ENCODE results near the gene ADAP1. TPM values are rescaled to one million over a fixed set of nuclear protein-coding genes. Genes with fewer than 3 reads are reported as not detected.

ADAP1 gene
- total RNA-seq, 1 donor from 2014 or later = 62.8 TPM

DNA sequence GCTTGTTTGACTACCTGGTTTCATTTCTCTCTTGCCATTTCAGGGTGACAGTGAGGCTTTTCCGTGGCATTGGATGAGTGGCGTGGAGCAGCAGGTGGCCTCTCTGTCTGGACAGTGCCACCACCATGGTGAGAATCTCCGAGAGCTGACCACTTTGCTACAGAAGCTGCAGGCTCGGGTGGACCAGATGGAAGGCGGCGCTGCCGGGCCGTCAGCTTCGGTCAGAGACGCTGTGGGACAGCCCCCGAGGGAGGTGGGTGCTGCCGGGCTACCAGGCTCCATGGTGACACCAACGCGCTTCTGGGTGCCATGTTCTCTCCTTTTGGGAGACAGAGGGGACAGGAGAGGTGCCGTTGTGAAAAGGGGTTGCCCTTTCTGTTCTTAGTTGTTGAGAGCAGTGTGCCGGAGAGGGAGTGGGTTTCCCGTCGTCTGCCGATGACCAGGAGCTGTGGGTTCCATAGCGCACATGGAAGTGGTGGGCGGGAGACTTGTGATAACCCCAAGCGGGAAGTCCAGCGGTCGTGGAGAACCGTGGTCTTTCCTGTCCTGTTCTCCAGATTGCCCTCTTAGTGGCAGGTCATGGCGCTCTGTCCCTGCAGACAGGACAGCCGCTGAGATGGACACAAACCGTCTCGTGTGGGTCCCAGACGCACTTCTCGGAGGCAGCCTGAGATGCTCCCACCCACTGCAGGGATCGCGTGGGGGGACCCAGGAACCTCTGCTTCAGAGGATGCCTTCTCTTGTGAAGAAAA lies 100.9 kb downstream of the ADAP1 start:
- H3K36me3 Mint-ChIP-seq (ENCODE audit: low read depth) = peaks cover 52% of the 10 kb centered on the region
- intact Hi-C loops (cut with micrococcal nuclease) = no loop called here
- no peak overlapping the region for H3K27ac Mint-ChIP-seq
- no peaks in the 10 kb centered on the region for H3K9me3 Mint-ChIP-seq
- H3K27me3 Mint-ChIP-seq (ENCODE audit: low read depth) = no peaks in the 10 kb centered on the region
- no peak for DNase-seq (ENCODE audit: low spot score)
- H3K4me1 Mint-ChIP-seq (ENCODE audit: low read depth) = no peaks in the 10 kb centered on the region
- H3K4me3 Mint-ChIP-seq (ENCODE audit: low read depth) = no peak overlapping the region

DNA sequence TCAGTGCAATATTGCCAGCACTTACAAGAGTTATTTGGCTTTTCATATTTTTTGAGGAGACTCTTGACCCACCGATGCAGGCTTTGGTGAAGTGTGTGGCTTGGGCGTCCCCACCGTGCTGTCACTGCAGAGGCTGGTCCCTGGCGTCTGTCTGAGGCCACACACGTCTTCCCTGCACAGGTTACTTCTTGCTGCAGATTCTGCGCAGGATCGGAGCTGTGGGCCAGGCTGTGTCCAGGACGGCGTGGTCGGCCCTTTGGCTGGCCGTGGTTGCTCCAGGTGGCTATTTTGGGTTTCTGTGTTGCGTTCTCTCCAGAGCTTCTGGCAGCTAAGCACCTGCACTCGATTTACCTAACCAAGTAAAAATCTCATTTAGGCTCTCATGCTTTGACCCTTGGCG lies 103.3 kb downstream of the ADAP1 start:
- Mint-ChIP-seq H3K27me3 (ENCODE audit: low read depth) (no peaks in the 10 kb centered on the region), H3K27ac (no peak overlapping the region), H3K9me3 (no peaks in the 10 kb centered on the region), H3K4me1 (ENCODE audit: low read depth) (no peaks in the 10 kb centered on the region), H3K4me3 (ENCODE audit: low read depth) (no peak overlapping the region), H3K36me3 (ENCODE audit: low read depth) (peaks cover 45% of the 10 kb centered on the region)
- DNase-seq (ENCODE audit: low spot score) = no peak
- intact Hi-C loops (cut with micrococcal nuclease) = no loop called here

DNA sequence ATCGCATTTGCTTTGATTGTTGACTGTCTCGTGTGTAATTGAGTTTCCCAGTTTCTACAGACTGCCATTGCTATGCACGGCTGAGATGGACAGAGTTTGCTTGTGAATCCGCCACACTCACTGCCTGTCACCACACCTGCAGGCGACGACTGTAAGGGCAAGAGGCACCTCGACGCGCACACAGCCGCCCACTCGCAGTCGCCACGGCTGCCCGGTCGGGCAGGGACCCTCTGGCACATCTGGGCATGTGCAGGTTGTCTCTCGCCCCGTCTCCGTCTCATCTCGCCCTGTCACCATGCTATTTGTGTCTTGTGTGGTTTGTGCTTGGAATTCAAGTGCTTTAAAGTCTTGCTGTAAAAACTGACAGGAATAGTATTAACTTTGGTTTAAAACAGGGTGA lies 104.7 kb downstream of the ADAP1 start:
- DNase-seq (ENCODE audit: low spot score) = no peak
- intact Hi-C loops (cut with micrococcal nuclease) = no loop called here

DNA sequence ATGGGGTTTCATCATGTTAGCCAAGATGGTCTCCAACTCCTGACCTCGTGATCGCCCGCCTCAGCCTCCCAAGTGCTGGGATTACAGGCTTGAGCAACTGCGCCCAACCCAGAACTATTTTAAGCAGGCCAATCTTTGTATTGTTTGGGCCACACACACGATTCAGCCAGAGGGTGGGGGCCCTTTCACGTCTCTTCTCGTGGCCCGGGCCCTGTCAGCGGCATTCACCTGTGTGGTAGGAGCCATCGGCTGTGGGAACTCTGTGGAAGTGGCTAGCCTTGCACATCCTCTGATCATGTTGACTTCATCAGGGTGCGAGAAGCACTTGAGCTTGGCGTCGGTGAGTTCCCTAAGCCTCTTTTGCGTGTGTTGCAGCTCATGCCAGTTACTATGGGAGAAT lies 105.3 kb downstream of the ADAP1 start:
- H3K4me3 Mint-ChIP-seq (ENCODE audit: low read depth) = no peak overlapping the region
- H3K36me3 Mint-ChIP-seq (ENCODE audit: low read depth) = peaks cover 34% of the 10 kb centered on the region
- no peaks in the 10 kb centered on the region for H3K4me1 Mint-ChIP-seq (ENCODE audit: low read depth)
- DNase-seq (ENCODE audit: low spot score) = no peak
- no peak overlapping the region for H3K27ac Mint-ChIP-seq
- no peaks in the 10 kb centered on the region for H3K9me3 Mint-ChIP-seq
- intact Hi-C loops (cut with micrococcal nuclease) = no loop called here
- H3K27me3 Mint-ChIP-seq (ENCODE audit: low read depth) = no peaks in the 10 kb centered on the region

More for the DNA sequence above, 104.7 kb downstream of the ADAP1 start:
- no peaks in the 10 kb centered on the region for H3K9me3 Mint-ChIP-seq
- no peaks in the 10 kb centered on the region for H3K27me3 Mint-ChIP-seq (ENCODE audit: low read depth)
- H3K27ac Mint-ChIP-seq = no peak overlapping the region
- no peak overlapping the region for H3K4me3 Mint-ChIP-seq (ENCODE audit: low read depth)
- no peaks in the 10 kb centered on the region for H3K4me1 Mint-ChIP-seq (ENCODE audit: low read depth)
- peaks cover 39% of the 10 kb centered on the region for H3K36me3 Mint-ChIP-seq (ENCODE audit: low read depth)

Other genes with a start within 250 kb of the ADAP1 start
- gene DNAAF5, start 228.0 kb downstream of the ADAP1 start, total RNA-seq = 41.5 and 41.7 TPM in 2 replicates
- gene PRKAR1B, start 227.4 kb downstream of the ADAP1 start, total RNA-seq = 31.5 and 38.9 TPM in 2 replicates
- gene SUN1, start 122.2 kb downstream of the ADAP1 start, total RNA-seq = 87.7 TPM in 2 replicates
- 32.2 and 35.9 TPM in 2 replicates for gene GET4, start 78.1 kb downstream of the ADAP1 start, total RNA-seq
- gene COX19, start 20.9 kb upstream of the ADAP1 start, total RNA-seq = 15.0 and 17.2 TPM in 2 replicates
- gene CYP2W1, start 28.5 kb upstream of the ADAP1 start, total RNA-seq = not detected in 2 replicates
- gene GPR146, start 89.9 kb upstream of the ADAP1 start, total RNA-seq = 5.6 and 6.7 TPM in 2 replicates
- 0.37 and 0.46 TPM in 2 replicates for gene GPER1, start 133.4 kb upstream of the ADAP1 start, total RNA-seq
- gene ZFAND2A, start 205.5 kb upstream of the ADAP1 start, total RNA-seq = 20.5 and 21.9 TPM in 2 replicates

Measured in activated T-helper 2 cell treated with anti-CD3 and anti-CD28 coated beads, Interferon-gamma antibody, Interleukin-2, Interleukin-4, amounts not matched to agents 10 μg/mL and 5 μg/mL and 100 μg/mL, durations not matched to agents 14 hours and 24 hours and 36 hours (primary cell).